BLaER1 treated with 17β-estradiol and CSF1 and Interleukin-3, amounts not matched to agents 10 nM and 100 nM (cell line): ENCODE results near the gene SLC5A7.

ENCODE experiments used
- H3K27ac ChIP-seq, 11 experiments: shearing (Covaris generic); formaldehyde crosslinking; 2 replicates each; pipeline ENCODE4 v1.8.1; 2022
- H3K27me3 ChIP-seq, 11 experiments: shearing (Covaris generic); formaldehyde crosslinking; 2 replicates each; pipeline ENCODE4 v1.8.1; 2022
- H3K36me3 ChIP-seq, 11 experiments: shearing (Covaris generic); formaldehyde crosslinking; 2 replicates each; pipeline ENCODE4 v1.8.1; 2022
- H3K4me1 ChIP-seq, 10 experiments: shearing (Covaris generic); formaldehyde crosslinking; 2 replicates each; pipeline ENCODE4 v1.8.1; 2022
- H3K4me2 ChIP-seq, 11 experiments: shearing (Covaris generic); formaldehyde crosslinking; 2 replicates each; pipeline ENCODE4 v1.8.1; 2022
- H3K4me3 ChIP-seq, 10 experiments: shearing (Covaris generic); formaldehyde crosslinking; 2 replicates each; pipeline ENCODE4 v1.8.1; 2022
- H3K9ac ChIP-seq, 11 experiments: shearing (Covaris generic); formaldehyde crosslinking; 2 replicates each; pipeline ENCODE4 v1.8.1; 2022
- H3K9me3 ChIP-seq, 11 experiments: shearing (Covaris generic); formaldehyde crosslinking; replicated peaks in 1 of 11; 2 replicates each; pipeline ENCODE4 v1.8.1; 2022
- H4K20me1 ChIP-seq, 11 experiments: shearing (Covaris generic); formaldehyde crosslinking; 2 replicates each; pipeline ENCODE4 v1.8.1; 2022
- Cebpa-rat ChIP-seq, 11 experiments: shearing (Covaris generic); IDR thresholded peaks; 2 replicates each; pipeline ENCODE4 v1.8.1; 2022

Gene SLC5A7

GRCh38 chr2:108048752-108049151, 62.4 kb downstream of the SLC5A7 start:
- H3K9ac ChIP-seq: no peak overlapping the region
- H3K9me3 ChIP-seq: peaks cover 24 to 37% (median 28%) of the 10 kb centered on the region in 11 experiments
- TF ChIP-seq Cebpa-rat (IDR thresholded peaks at IDR 0.05): no peak
- H3K4me2 ChIP-seq: no peak overlapping the region
- no peaks in the 10 kb centered on the region for H4K20me1 ChIP-seq
- no peak overlapping the region for H3K27ac ChIP-seq
- H3K27me3 ChIP-seq: no peaks in the 10 kb centered on the region
- H3K4me1 ChIP-seq: no peaks in the 10 kb centered on the region
- H3K36me3 ChIP-seq: no peaks in the 10 kb centered on the region
- H3K4me3 ChIP-seq: no peak overlapping the region

GRCh38 chr2:108058576-108059137, 72.3 kb downstream of the SLC5A7 start:
- TF ChIP-seq Cebpa-rat (IDR thresholded peaks at IDR 0.05): no peak

GRCh38 chr2:108061439-108062042, 75.2 kb downstream of the SLC5A7 start:
- Histone ChIP-seq H3K9me3 (no peaks in the 10 kb centered on the region), H3K27me3 (no peaks in the 10 kb centered on the region)
- TF ChIP-seq Cebpa-rat (IDR thresholded peaks at IDR 0.05): no peak

More at GRCh38 chr2:108058576-108059137, 72.3 kb downstream of the SLC5A7 start:
- Histone ChIP-seq H3K27ac (no peak overlapping the region), H3K9me3 (no peaks in the 10 kb centered on the region), H3K4me3 (no peak overlapping the region), H3K27me3 (no peaks in the 10 kb centered on the region), H4K20me1 (no peaks in the 10 kb centered on the region), H3K9ac (no peak overlapping the region), H3K4me1 (no peaks in the 10 kb centered on the region), H3K36me3 (no peaks in the 10 kb centered on the region), H3K4me2 (no peak overlapping the region)

More at GRCh38 chr2:108061439-108062042, 75.2 kb downstream of the SLC5A7 start:
- Histone ChIP-seq H3K36me3 (no peaks in the 10 kb centered on the region), H3K4me2 (no peak overlapping the region), H3K27ac (no peak overlapping the region), H3K4me3 (no peak overlapping the region), H3K9ac (no peak overlapping the region), H4K20me1 (no peaks in the 10 kb centered on the region), H3K4me1 (no peaks in the 10 kb centered on the region)
